Measurements from ENCODE around the gene PRKCE.
A peak's percentile ranks its signal among the peaks of the same experiment; 100 is the strongest.

PRKCE gene

DNA sequence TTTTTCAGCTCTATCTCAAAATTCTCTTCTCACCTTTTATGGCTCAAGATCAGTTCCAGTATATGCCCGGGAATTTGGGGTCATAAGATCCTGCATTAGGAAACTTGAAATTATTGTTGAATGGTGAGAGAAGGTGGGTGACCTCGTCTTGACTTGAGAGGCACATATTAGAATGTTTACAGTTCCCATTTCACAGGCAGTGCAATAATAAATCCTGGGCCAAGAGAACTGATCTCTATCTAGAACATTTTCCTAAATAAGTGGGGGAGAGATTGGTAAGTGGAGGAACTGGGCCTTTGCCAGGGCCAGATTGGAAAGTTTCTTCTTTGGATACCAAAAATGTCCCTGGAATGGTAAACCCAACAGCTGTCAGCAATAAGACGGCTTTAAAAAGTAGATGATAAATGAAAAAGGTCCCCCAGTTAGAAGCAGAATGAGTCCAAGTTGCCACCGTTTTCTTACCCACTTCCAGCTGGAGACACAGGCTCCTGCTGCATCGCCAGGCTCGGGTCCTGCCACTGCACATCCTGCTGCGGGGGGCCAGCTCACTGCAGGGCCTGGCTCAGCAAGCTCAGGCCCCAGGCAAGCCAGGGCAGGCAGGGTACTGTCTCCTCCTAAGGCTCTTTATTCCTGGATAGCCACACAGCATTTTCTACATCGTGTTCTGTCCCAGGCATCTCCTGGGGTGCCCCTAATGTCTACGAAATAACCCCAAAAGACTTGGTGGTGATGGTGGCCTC, 519.3 kb downstream of the PRKCE start:
- Histone ChIP-seq H3K4me3 (ENCODE audit: low read depth in 1 of 2, low read length in 2 of 2) (no peak overlapping the region), H3K9me3 (ENCODE audit: control insufficient read depth in 1 of 2, low read length in 2 of 2) (no peaks in the 10 kb centered on the region), H3K27ac (ENCODE audit: low read length) (no peak overlapping the region), H3K36me3 (ENCODE audit: control insufficient read depth in 1 of 2, insufficient read depth in 2 of 2, low read length in 2 of 2) (peaks cover 0 to 4% of the 10 kb centered on the region in 2 donors), H3K4me1 (ENCODE audit: control insufficient read depth in 1 of 2, insufficient read depth in 2 of 2, low read length in 2 of 2) (peaks cover 3 to 15% of the 10 kb centered on the region in 2 donors), H3K27me3 (ENCODE audit: low read depth, low read length) (no peaks in the 10 kb centered on the region)

DNA sequence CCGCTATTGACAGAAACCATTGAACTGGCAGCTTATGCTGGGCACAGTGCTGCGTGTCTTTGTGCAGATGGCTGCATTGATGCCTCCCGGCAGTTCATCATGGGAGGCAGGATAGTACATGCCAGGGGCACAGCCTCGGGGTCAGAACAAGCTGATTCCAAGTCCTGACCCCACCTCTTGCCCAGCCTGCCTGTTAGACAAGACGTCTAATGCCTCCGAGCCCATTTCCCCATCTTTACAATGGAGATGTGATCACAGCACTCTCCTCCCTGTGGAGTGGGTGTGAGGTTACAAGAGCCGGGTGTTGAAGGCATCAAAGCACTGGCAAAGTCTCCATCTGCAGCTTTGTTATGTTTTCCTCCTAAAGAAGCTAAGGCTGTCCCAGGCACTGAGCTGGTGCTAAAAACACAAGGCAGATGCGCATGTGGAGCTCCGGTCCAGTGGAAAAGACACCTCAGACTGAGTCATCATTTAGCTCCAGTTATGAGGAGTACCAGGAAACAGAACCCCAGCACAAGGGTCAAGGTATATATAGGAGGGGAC, 520.0 kb downstream of the PRKCE start:
- no peaks in the 10 kb centered on the region for H3K36me3 ChIP-seq (ENCODE audit: control insufficient read depth in 1 of 2, insufficient read depth in 2 of 2, low read length in 2 of 2)
- no peaks in the 10 kb centered on the region for H3K9me3 ChIP-seq (ENCODE audit: control insufficient read depth in 1 of 2, low read length in 2 of 2)
- no peak overlapping the region for H3K27ac ChIP-seq (ENCODE audit: low read length)
- no peak overlapping the region for H3K4me3 ChIP-seq (ENCODE audit: low read depth in 1 of 2, low read length in 2 of 2)
- no peaks in the 10 kb centered on the region for H3K27me3 ChIP-seq (ENCODE audit: low read depth, low read length)
- H3K4me1 ChIP-seq (ENCODE audit: control insufficient read depth in 1 of 2, insufficient read depth in 2 of 2, low read length in 2 of 2): peaks cover 3 to 15% of the 10 kb centered on the region in 2 donors

DNA sequence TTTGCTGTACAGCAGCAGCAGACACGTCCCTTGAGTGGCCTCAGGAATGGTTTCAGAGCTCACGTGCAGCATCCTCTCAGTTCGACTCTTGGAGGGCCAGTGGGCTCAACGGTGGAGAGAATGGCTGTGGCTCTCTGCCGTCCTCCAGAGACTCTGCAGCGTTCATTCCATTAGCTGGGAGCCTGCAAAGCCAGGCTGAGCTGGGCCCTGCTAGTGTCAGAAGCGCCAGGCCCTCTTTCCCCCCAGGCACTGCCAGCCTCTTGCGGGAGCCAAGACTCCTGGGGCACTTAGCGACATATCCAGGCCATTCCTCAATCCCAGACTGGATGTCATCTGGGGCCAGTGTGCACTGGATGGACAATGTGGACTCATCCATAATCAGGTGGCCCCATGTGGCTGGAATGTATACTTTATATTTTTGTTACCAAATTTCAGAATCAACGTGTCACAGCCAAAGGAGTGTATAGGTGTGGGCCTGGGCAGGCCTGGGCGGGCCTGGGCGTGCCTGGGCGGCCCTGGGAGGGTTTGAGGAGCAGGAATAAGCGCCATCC, 520.6 kb downstream of the PRKCE start:
- Histone ChIP-seq H3K4me1 (ENCODE audit: control insufficient read depth in 1 of 2, insufficient read depth in 2 of 2, low read length in 2 of 2) (peaks cover 3 to 15% of the 10 kb centered on the region in 2 donors), H3K27me3 (ENCODE audit: low read depth, low read length) (no peaks in the 10 kb centered on the region), H3K4me3 (ENCODE audit: low read depth in 1 of 2, low read length in 2 of 2) (no peak overlapping the region), H3K9me3 (ENCODE audit: control insufficient read depth in 1 of 2, low read length in 2 of 2) (no peaks in the 10 kb centered on the region), H3K27ac (ENCODE audit: low read length) (no peak overlapping the region), H3K36me3 (ENCODE audit: control insufficient read depth in 1 of 2, insufficient read depth in 2 of 2, low read length in 2 of 2) (no peaks in the 10 kb centered on the region)

GRCh38 chr2:46173030-46173429, 521.6 kb downstream of the PRKCE start:
- Histone ChIP-seq H3K27me3 (ENCODE audit: low read depth, low read length) (no peaks in the 10 kb centered on the region), H3K36me3 (ENCODE audit: control insufficient read depth in 1 of 2, insufficient read depth in 2 of 2, low read length in 2 of 2) (no peaks in the 10 kb centered on the region), H3K9me3 (ENCODE audit: control insufficient read depth in 1 of 2, low read length in 2 of 2) (no peaks in the 10 kb centered on the region), H3K4me3 (ENCODE audit: low read depth in 1 of 2, low read length in 2 of 2) (no peak overlapping the region), H3K4me1 (ENCODE audit: control insufficient read depth in 1 of 2, insufficient read depth in 2 of 2, low read length in 2 of 2) (peaks cover 3 to 15% of the 10 kb centered on the region in 2 donors), H3K27ac (ENCODE audit: low read length) (no peak overlapping the region)

DNA sequence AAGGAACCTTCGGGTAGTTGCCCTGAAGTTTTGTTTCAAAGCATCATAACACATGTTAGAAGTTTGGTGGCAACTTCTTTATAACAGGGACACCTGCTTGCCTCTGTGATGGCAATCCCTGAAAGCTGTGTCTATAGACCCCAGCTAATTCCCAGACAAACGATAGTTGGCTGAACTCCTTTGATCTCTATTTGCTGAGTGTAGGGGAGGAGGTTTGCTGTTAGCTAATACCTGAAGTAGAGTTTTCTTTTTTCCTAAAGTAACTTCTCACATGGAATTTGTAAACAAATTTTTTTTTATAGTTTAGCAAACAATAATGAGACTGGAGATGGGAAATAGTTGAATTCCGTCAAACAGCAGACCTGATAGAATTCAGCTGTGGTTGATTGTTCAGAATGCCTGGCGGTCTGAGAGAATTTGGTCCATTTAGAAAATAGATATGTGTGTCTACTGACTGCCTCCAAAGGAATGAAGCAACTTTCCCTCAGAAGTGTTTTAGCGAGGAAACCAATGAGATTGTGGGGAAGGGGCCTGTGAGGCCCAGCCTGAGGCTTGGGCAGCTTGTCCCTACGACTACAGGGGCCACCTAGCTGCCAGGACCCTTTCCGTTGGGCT, 522.3 kb downstream of the PRKCE start:
- Histone ChIP-seq H3K27ac (ENCODE audit: low read length) (no peak overlapping the region), H3K36me3 (ENCODE audit: control insufficient read depth in 1 of 2, insufficient read depth in 2 of 2, low read length in 2 of 2) (no peaks in the 10 kb centered on the region), H3K4me3 (ENCODE audit: low read depth in 1 of 2, low read length in 2 of 2) (no peak overlapping the region), H3K4me1 (ENCODE audit: control insufficient read depth in 1 of 2, insufficient read depth in 2 of 2, low read length in 2 of 2) (peaks cover 3 to 17% of the 10 kb centered on the region in 2 donors), H3K9me3 (ENCODE audit: control insufficient read depth in 1 of 2, low read length in 2 of 2) (no peaks in the 10 kb centered on the region), H3K27me3 (ENCODE audit: low read depth, low read length) (no peaks in the 10 kb centered on the region)

- Histone ChIP-seq H3K9me3 (ENCODE audit: control insufficient read depth in 1 of 2, low read length in 2 of 2) (no peaks in the 10 kb centered on the region), H3K4me3 (ENCODE audit: low read depth in 1 of 2, low read length in 2 of 2) (no peak overlapping the region), H3K4me1 (ENCODE audit: control insufficient read depth in 1 of 2, insufficient read depth in 2 of 2, low read length in 2 of 2) (peaks cover 9 to 25% of the 10 kb centered on the region in 2 donors), H3K27ac (ENCODE audit: low read length) (no peak overlapping the region), H3K36me3 (ENCODE audit: control insufficient read depth in 1 of 2, insufficient read depth in 2 of 2, low read length in 2 of 2) (no peaks in the 10 kb centered on the region), H3K27me3 (ENCODE audit: low read depth, low read length) (no peaks in the 10 kb centered on the region)
Observed at GRCh38 chr2:46174345-46175170, 523.1 kb downstream of the PRKCE start.

DNA sequence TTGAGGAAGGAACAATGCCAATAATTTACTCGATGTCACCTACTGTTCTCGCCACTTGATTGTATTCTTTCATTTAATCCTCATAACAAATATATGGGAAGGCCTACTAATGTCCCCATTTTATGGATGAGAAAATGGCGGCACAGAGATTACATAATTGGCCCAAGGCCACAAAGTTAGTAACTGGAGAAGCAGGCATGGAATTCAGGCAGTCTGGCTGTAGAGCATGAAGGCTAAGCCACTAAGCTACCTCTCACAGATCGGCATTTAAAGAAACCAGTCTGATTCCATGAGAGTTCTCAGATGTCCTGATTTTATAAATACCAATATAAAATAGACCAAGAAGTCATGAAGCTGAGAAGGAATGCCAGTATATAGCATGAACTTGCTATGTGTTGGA, 523.9 kb downstream of the PRKCE start:
- Histone ChIP-seq H3K36me3 (ENCODE audit: control insufficient read depth in 1 of 2, insufficient read depth in 2 of 2, low read length in 2 of 2) (no peaks in the 10 kb centered on the region), H3K4me1 (ENCODE audit: control insufficient read depth in 1 of 2, insufficient read depth in 2 of 2, low read length in 2 of 2) (peaks cover 11 to 22% of the 10 kb centered on the region in 2 donors), H3K27me3 (ENCODE audit: low read depth, low read length) (no peaks in the 10 kb centered on the region), H3K9me3 (ENCODE audit: control insufficient read depth in 1 of 2, low read length in 2 of 2) (no peaks in the 10 kb centered on the region), H3K27ac (ENCODE audit: low read length) (no peak overlapping the region), H3K4me3 (ENCODE audit: low read depth in 1 of 2, low read length in 2 of 2) (no peak overlapping the region)

DNA sequence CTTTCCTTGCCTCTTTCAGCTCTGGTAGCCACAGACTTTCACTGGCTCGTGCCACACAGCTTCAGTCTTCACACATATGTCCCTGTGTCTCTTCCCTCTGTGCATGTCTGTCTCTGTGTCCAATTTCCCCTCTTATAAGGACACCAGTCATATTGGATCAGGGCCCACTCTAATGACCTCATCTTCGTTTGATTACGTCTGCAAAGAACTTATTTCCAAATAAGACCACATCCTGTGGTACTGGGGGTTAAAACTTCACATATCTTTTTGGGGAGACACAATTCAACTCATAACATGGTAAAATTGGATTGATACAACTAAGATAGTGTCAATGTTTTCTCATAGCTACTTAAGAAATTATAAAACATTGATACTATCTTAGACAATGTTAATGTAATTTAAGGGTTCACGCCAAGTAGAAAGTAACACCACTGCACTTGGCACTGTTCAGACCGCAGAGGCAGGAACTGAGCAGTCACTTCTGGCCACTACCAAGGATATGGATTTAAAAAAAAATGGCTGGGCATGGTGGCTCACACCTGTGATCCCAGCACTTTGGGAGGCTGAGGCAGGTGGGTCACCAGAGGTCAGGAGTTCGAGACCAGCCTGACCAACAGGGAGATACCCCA, 526.1 kb downstream of the PRKCE start:
- Histone ChIP-seq H3K27me3 (ENCODE audit: low read depth, low read length) (no peaks in the 10 kb centered on the region), H3K4me3 (ENCODE audit: low read depth in 1 of 2, low read length in 2 of 2) (no peak overlapping the region), H3K9me3 (ENCODE audit: control insufficient read depth in 1 of 2, low read length in 2 of 2) (no peaks in the 10 kb centered on the region), H3K4me1 (ENCODE audit: control insufficient read depth in 1 of 2, insufficient read depth in 2 of 2, low read length in 2 of 2) (peaks cover 8 to 10% of the 10 kb centered on the region in 2 donors), H3K27ac (ENCODE audit: low read length) (no peak overlapping the region), H3K36me3 (ENCODE audit: control insufficient read depth in 1 of 2, insufficient read depth in 2 of 2, low read length in 2 of 2) (no peaks in the 10 kb centered on the region)

DNA sequence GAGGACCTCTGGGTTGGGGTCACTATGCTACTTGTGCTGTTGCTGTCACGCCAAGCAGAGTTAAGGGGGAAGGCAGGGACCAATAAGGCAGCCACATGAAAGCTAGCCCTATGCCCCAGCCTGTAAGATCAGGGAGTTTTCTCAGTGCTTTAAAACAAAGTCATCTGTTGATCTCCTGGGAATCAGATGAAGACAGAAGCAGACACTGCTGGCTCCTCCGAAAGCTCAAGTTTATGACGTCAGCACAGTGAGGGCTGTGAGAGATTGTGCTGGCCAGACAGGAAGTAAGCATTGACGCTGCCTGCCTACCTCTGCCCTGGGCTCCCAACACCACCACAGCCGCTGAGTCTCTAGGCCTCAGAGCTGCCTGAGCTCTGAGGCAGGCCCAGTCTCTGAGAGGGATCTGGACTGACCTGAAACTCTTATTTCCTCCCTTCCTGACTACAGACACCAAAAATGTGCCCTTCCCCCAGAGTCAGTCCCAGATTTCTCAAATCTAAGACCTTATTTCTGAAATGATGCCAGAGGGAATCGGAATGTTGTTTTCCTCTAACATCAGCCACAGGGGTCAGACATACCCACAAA, 527.7 kb downstream of the PRKCE start:
- Histone ChIP-seq H3K27ac (ENCODE audit: low read length) (peak overlapping the region; percentile 11), H3K4me3 (ENCODE audit: low read depth in 1 of 2, low read length in 2 of 2) (no peak overlapping the region), H3K36me3 (ENCODE audit: control insufficient read depth in 1 of 2, insufficient read depth in 2 of 2, low read length in 2 of 2) (no peaks in the 10 kb centered on the region)

DNA sequence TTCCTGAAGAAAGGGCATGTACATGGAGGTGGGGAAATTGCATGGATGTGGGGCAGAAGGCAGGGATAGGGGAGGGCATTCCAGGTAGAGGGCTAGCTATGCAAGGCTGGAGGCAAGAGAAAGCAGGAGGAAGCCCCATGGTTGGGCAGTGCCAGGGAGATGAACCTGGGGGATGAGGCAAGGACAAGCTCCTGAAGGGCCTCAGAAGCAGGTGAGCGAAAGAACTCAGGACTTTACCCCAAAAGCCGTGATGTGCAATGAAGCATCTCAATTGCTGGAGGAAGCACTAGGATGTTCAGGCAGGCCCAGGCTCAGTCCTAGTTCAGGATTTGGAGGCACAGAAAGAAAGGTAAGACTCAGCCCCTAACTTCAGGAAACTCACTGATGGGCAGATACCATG, 528.7 kb downstream of the PRKCE start:
- H3K27ac ChIP-seq (ENCODE audit: low read length): no peak overlapping the region
- peaks cover 8 to 10% of the 10 kb centered on the region in 2 donors for H3K4me1 ChIP-seq (ENCODE audit: control insufficient read depth in 1 of 2, insufficient read depth in 2 of 2, low read length in 2 of 2)
- no peaks in the 10 kb centered on the region for H3K9me3 ChIP-seq (ENCODE audit: control insufficient read depth in 1 of 2, low read length in 2 of 2)
- H3K4me3 ChIP-seq (ENCODE audit: low read depth in 1 of 2, low read length in 2 of 2): no peak overlapping the region
- no peaks in the 10 kb centered on the region for H3K27me3 ChIP-seq (ENCODE audit: low read depth, low read length)
- H3K36me3 ChIP-seq (ENCODE audit: control insufficient read depth in 1 of 2, insufficient read depth in 2 of 2, low read length in 2 of 2): no peaks in the 10 kb centered on the region

More for the DNA sequence above, 527.7 kb downstream of the PRKCE start:
- Histone ChIP-seq H3K4me1 (ENCODE audit: control insufficient read depth in 1 of 2, insufficient read depth in 2 of 2, low read length in 2 of 2) (peaks cover 8 to 10% of the 10 kb centered on the region in 2 donors), H3K27me3 (ENCODE audit: low read depth, low read length) (no peaks in the 10 kb centered on the region), H3K9me3 (ENCODE audit: control insufficient read depth in 1 of 2, low read length in 2 of 2) (no peaks in the 10 kb centered on the region)
